HepG2 (cell line): ENCODE results near the gene FAM83D. TPM values are rescaled to one million over a fixed set of nuclear protein-coding genes. Genes with fewer than 3 reads are reported as not detected.

Experiments used
- ATAC-seq: fragments of 200-7000 bp; cut with Tn5 transposase; 3 replicates; pipeline ENCODE4 v1.9.1; 2020; ENCODE audit warnings: mild to moderate bottlenecking, moderate library complexity
- BruUV-seq: library from RNA; stranded (reverse); fragments of 400-500 nt; replicated peaks from 2 replicates; lab custom pipeline; 2021; lab: Mats Ljungman, UMichigan
- CTCF ChIA-PET: fragments of 300-600 bp; formaldehyde crosslinking; extraction: SDS; loops from one replicate; lab custom pipeline; 2021; ENCODE audit warnings: low total read pairs, inconsistent platforms, low intra/inter-chr PET ratio; lab: Yijun Ruan, JAX
- POLR2A ChIA-PET: fragments of 350-600 bp; sonication (Branson Sonifier 250); formaldehyde crosslinking; loops from one replicate; lab custom pipeline; 2020; ENCODE audit warnings: antibody characterized with exemption, inconsistent platforms; lab: Yijun Ruan, JAX
- DNase-seq: peaks from one replicate; pipeline ENCODE4 v3.0.0-alpha.2; 2015; ENCODE audit warnings: low spot score
- FAIRE-seq: peaks from 3 replicates; lab custom pipeline; 2011; peaks lifted over from hg19 to GRCh38; lab: Jason Lieb, UNC
- H2AFZ ChIP-seq: one replicate; pipeline ENCODE4 v1.6.1; 2011; ENCODE audit warnings: low read length, inconsistent platforms
- H3K27ac ChIP-seq: fragments of 300-600 bp; 3 replicates; pipeline ENCODE4 v1.8.0; 2011; ENCODE audit warnings: mixed run types, mild to moderate bottlenecking, mixed read lengths, low read length, inconsistent platforms; ENCODE audit not compliant: insufficient read depth; ENCODE audit errors: extremely low read length
- H3K27me3 ChIP-seq, 2 experiments: fragments of 200-600 bp in 1 of 2; 2 replicates in 1 of 2; 3 replicates in 1 of 2; pipeline versions ENCODE4 v1.6.0 to v1.8.0; 2011; ENCODE audit warnings: low read length in 2 of 2, mild to moderate bottlenecking in 2 of 2, moderate library complexity in 2 of 2, inconsistent platforms in 1 of 2; ENCODE audit not compliant: insufficient read depth in 2 of 2, control insufficient read depth in 1 of 2
- H3K36me3 ChIP-seq, 2 experiments: fragments of 200-600 bp in 1 of 2; replicated peaks in 1 of 2; 2 replicates in 1 of 2; 3 replicates in 1 of 2; pipeline versions ENCODE4 v1.5.1 to v1.8.0; 2011; ENCODE audit warnings: low read length in 2 of 2, inconsistent platforms in 1 of 2; ENCODE audit not compliant: insufficient read depth in 2 of 2, control insufficient read depth in 1 of 2
- H3K4me1 ChIP-seq: 2 replicates; pipeline ENCODE4 v1.5.1; 2012; ENCODE audit warnings: low read length, inconsistent platforms; ENCODE audit not compliant: insufficient read depth
- H3K4me2 ChIP-seq: 2 replicates; pipeline ENCODE4 v1.6.0; 2011; ENCODE audit warnings: low read depth, low read length, inconsistent platforms
- H3K4me3 ChIP-seq, 3 experiments: fragments of 200-600 bp in 1 of 3; sonication (generic), shearing (Covaris generic) in 1 of 3; replicated peaks in 1 of 3; 2 replicates each; pipeline ENCODE4 v1.5.1; 2011 to 2016; ENCODE audit warnings: low read length in 3 of 3, inconsistent platforms in 2 of 3, low read depth in 2 of 3, mild to moderate bottlenecking in 2 of 3, control low read depth in 1 of 3, mixed read lengths in 1 of 3; ENCODE audit not compliant: insufficient read depth in 1 of 3
- H3K79me2 ChIP-seq: one replicate; pipeline ENCODE4 v1.6.1; 2011; ENCODE audit warnings: low read length, inconsistent platforms; ENCODE audit not compliant: insufficient read depth
- H3K9ac ChIP-seq: 2 replicates; pipeline ENCODE4 v1.6.0; 2011; ENCODE audit warnings: mild to moderate bottlenecking, low read depth, low read length, inconsistent platforms; ENCODE audit not compliant: insufficient read depth
- H3K9me3 ChIP-seq: 2 replicates; pipeline ENCODE4 v1.5.1; 2012; ENCODE audit warnings: mild to moderate bottlenecking, low read length
- H4K20me1 ChIP-seq: 2 replicates; pipeline ENCODE4 v1.6.0; 2011; ENCODE audit warnings: inconsistent platforms, mild to moderate bottlenecking, low read length, moderate library complexity; ENCODE audit not compliant: insufficient read depth
- GTF2F1 ChIP-seq: fragments of 150-350 bp; IDR thresholded peaks from 2 replicates; pipeline ENCODE4 v1.6.1; 2014; ENCODE audit warnings: low read length
- KDM1A ChIP-seq: IDR thresholded peaks from 2 replicates; pipeline ENCODE4 v1.6.1; 2016; ENCODE audit warnings: missing compliant biosample characterization
- PRPF4 ChIP-seq: fragments of 200-400 bp; formaldehyde crosslinking; IDR thresholded peaks from 2 replicates; pipeline ENCODE4 v1.6.1; 2016; ENCODE audit warnings: low read length, low read depth; ENCODE audit not compliant: poor library complexity, severe bottlenecking
- REPIN1 ChIP-seq: sonication (generic); formaldehyde crosslinking; IDR thresholded peaks from 2 replicates; pipeline ENCODE4 v1.8.0; 2022; ENCODE audit warnings: missing genetic modification reagents, low read depth, mild to moderate bottlenecking, borderline replicate concordance
- SKI ChIP-seq: fragments of 450-650 bp; IDR thresholded peaks from one replicate; pipeline ENCODE4 v1.6.1; 2018; ENCODE audit warnings: mild to moderate bottlenecking; ENCODE audit not compliant: partially characterized antibody
- SMYD3 ChIP-seq: sonication (generic); formaldehyde crosslinking; IDR thresholded peaks from 2 replicates; pipeline ENCODE4 v1.8.1; 2023; ENCODE audit warnings: mild to moderate bottlenecking, missing genetic modification reagents
- ZNF609 ChIP-seq: sonication (generic); formaldehyde crosslinking; IDR thresholded peaks from 2 replicates; pipeline ENCODE4 v1.4.0; 2020; ENCODE audit warnings: mild to moderate bottlenecking, missing genetic modification reagents, borderline replicate concordance
- WGBS: methylation state at CpG from one replicate; pipeline ENCODE4 v1.1.6; 2017; ENCODE audit warnings: low lambda C conversion rate; 5-methylcytosine and 5-hydroxymethylcytosine counted together
- in situ Hi-C: cut with HindIII; loops from 2 replicates; pipeline ENCODE4 v1.10.0; 2017; ENCODE audit warnings: low pct_unique_long_range_greater_than_20kb; ENCODE audit not compliant: extremely low pct_ligation_motif_present
- intact Hi-C: fragments of 100-400 bp; cut with micrococcal nuclease; formaldehyde crosslinking; loops from one replicate; pipeline ENCODE4 v1.10.0; 2022; ENCODE audit not compliant: unreplicated experiment
- polyA plus RNA-seq, 8 experiments: library from polyadenylated mRNA; depleted of rRNA in 3 of 8; stranded (reverse) in 7 of 8; unstranded in 1 of 8; fragments of >200 nt; fragmentation: Illumina TruSeq in 4 of 8; extraction: Trizol in 4 of 8; gene quantifications; 2 replicates each; pipeline versions ENCODE4 v1.2.1 to v1.2.3, GENCODE V29; 2011 to 2016; ENCODE audit warnings: low read depth in 4 of 8, missing spikeins in 1 of 8, mixed read lengths in 1 of 8; ENCODE audit not compliant: insufficient read depth in 1 of 8
- total RNA-seq, 5 experiments: library from RNA; depleted of rRNA; stranded (reverse); fragments of >200 nt; fragmentation: Illumina TruSeq; extraction: Trizol; gene quantifications; 2 replicates each; pipeline ENCODE4 v1.2.3, GENCODE V29; 2016; ENCODE audit warnings: low read depth in 1 of 5
- TF ChIP-seq, protein P1 (sequence below): sonication (generic); formaldehyde crosslinking; IDR thresholded peaks from 2 replicates; pipeline ENCODE4 v1.8.0; 2022; ENCODE audit warnings: mild to moderate bottlenecking, missing genetic modification reagents
- TF ChIP-seq, protein P2 (sequence below): IDR thresholded peaks from 2 replicates; pipeline ENCODE4 v1.6.1; 2016; ENCODE audit warnings: mild to moderate bottlenecking, missing biosample characterization, missing genetic modification reagents

The FAM83D gene
- total and polyA plus RNA-seq, 2 of the 13 experiments (the other 11 are each of a cell fraction or from before 2014, with no cell fraction given), result 51.4 to 64.0 TPM

DNA sequence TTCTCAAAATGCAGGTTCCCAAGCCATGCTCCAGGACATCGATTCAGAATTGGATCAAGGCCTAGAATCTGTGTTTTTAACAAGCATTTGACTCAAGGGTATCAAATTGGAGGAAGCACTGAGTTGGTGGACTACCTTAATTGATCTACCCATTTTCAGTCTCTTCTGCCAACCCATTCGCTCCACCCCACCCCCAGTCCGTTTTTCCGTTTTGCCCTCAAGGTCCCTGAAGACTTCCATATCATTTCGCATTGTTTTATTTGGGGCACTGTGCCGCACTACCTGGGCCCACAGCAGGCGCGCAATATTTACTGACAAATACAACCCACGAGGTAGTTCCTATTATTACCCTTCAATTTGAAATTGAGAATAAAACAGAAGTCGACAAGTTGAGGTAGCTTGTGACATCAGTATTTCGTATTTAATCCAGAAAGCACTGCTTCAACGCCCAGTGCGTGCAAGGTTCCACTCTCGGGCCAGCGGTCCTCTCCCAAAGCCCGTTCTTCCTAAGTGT is 35.4 kb downstream of the FAM83D start (continued):
- TF ChIP-seq, protein P1, sequence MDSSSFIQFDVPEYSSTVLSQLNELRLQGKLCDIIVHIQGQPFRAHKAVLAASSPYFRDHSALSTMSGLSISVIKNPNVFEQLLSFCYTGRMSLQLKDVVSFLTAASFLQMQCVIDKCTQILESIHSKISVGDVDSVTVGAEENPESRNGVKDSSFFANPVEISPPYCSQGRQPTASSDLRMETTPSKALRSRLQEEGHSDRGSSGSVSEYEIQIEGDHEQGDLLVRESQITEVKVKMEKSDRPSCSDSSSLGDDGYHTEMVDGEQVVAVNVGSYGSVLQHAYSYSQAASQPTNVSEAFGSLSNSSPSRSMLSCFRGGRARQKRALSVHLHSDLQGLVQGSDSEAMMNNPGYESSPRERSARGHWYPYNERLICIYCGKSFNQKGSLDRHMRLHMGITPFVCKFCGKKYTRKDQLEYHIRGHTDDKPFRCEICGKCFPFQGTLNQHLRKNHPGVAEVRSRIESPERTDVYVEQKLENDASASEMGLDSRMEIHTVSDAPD (CRISPR knock-in tag), result peak; percentile 74; the same call in 1 of the 2 replicates
- TF ChIP-seq SMYD3 (CRISPR knock-in tag) (peak; percentile 87; the same call in 1 of the 2 replicates), PRPF4 (peak; percentile 92)

GRCh38 chr20:38962044-38962927 is 36.1 kb downstream of the FAM83D start, which contains the start of gene DHX35:
DHX35 (plus strand) TSS chr20:38962344; CDS start chr20:38962368, 24 bp downstream.
- intact Hi-C loops, result loop anchor here (1.0 to 10.0 kb wide), 3 partner anchors 36 to 83 kb away; partner anchors contain the start of gene FAM83D
- Histone ChIP-seq H3K4me1 (peaks cover 34% of the 10 kb centered on the region), H3K79me2 (peaks cover 43% of the 10 kb centered on the region), H3K4me3 (peak within 1 kb of the TSS; percentile 86 to 95 (median 95)), H3K36me3 (no peaks in the 10 kb centered on the region; a peak in 1 of 5 replicates), H3K9me3 (no peaks in the 10 kb centered on the region), H4K20me1 (no peaks in the 10 kb centered on the region), H2AFZ (peak within 1 kb of the TSS; percentile 23), H3K27me3 (no peaks in the 10 kb centered on the region; a peak in 1 of 5 replicates), H3K4me2 (peak within 1 kb of the TSS; percentile 86), H3K9ac (peak within 1 kb of the TSS; percentile 94), H3K27ac (peak within 1 kb of the TSS; percentile 89)
- FAIRE-seq, result peak; percentile 54
- 0% methylated on average over 28 of the region's 70 CpGs for WGBS
- no TSS peak for BruUV-seq
- ChIA-PET CTCF (interaction anchor here (1.1 kb wide), 1 partner anchor 36 kb away, joined by 6 read pairs; the partner anchor contains the start of gene FAM83D), POLR2A (interaction anchor here (0.5 to 2.3 kb wide), 27 partner anchors 9 to 331 kb away, joined by 3 to 41 read pairs (median 5); partner anchors contain the start of gene FAM83D)
- peak; percentile 98 for ATAC-seq
- DNase-seq, result peak; percentile 97
- in situ Hi-C loops, result no loop called here
- TF ChIP-seq, protein P2, sequence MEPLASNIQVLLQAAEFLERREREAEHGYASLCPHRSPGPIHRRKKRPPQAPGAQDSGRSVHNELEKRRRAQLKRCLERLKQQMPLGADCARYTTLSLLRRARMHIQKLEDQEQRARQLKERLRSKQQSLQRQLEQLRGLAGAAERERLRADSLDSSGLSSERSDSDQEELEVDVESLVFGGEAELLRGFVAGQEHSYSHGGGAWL, result peak; percentile 87
- no peak; the same call in 1 of the 2 replicates for TF ChIP-seq GTF2F1
- TF ChIP-seq SKI, result peak; percentile 81
- no peak; the same call in 1 of the 2 replicates for TF ChIP-seq REPIN1 (CRISPR knock-in tag)
- TF ChIP-seq ZNF609 (CRISPR knock-in tag), result peak; percentile 15; the same call in 1 of the 2 replicates
- peak; percentile 80 for TF ChIP-seq KDM1A (CRISPR knock-in tag)
